ENCODE data around the gene RAB3GAP2.

DNA sequence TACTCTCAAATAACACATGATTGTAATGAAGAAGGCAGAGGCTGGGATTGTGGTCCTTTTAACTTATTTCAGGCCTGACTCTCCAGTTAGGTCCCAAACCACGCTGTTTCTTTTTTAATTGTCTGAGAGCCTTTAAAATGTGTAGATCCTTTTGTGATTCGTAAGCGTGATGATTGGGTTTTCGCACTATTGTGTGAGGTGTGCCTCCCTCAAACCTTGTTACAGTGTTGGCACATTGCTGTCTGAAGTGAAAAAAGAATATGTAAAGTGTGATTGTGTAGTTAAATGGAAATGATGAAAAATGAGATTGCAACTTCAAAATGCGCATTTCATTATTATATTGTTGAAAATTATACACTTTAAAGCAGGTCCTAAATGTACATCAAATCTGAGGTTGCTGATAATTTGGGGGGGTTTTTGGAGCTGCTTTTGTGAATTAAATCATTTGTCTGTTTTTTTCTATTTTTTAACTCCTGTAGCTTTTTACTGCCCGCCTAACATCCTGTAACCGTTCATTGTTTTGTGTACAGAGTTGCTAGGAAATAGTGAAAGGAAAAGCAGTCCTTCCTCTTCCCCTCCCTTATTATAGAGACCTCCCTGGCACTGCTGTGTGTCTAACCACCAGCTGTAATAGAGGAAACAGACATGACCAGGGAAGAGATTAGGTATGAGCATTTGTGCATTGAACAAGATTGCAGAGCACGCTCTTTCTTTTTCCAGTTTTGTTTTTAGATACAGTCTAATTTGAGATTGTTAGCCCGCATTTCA, 135.1 kb downstream of the RAB3GAP2 start:
- TF ChIP-seq, protein P1, sequence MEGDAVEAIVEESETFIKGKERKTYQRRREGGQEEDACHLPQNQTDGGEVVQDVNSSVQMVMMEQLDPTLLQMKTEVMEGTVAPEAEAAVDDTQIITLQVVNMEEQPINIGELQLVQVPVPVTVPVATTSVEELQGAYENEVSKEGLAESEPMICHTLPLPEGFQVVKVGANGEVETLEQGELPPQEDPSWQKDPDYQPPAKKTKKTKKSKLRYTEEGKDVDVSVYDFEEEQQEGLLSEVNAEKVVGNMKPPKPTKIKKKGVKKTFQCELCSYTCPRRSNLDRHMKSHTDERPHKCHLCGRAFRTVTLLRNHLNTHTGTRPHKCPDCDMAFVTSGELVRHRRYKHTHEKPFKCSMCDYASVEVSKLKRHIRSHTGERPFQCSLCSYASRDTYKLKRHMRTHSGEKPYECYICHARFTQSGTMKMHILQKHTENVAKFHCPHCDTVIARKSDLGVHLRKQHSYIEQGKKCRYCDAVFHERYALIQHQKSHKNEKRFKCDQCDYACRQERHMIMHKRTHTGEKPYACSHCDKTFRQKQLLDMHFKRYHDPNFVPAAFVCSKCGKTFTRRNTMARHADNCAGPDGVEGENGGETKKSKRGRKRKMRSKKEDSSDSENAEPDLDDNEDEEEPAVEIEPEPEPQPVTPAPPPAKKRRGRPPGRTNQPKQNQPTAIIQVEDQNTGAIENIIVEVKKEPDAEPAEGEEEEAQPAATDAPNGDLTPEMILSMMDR (IDR thresholded peaks at IDR 0.05 in 4 of 5, conservative IDR thresholded peaks at IDR 0.05 in 1 of 5): no peak
- TF ChIP-seq POLR2A (IDR thresholded peaks at IDR 0.05): no peak
